ENCODE results near the gene GATA6. TPM values are rescaled to one million over a fixed set of nuclear protein-coding genes. Genes with fewer than 3 reads are reported as not detected.

Gene GATA6
- total and polyA plus RNA-seq, 2 experiments from 2014 or later = 0.08 TPM; not detected in 1

DNA sequence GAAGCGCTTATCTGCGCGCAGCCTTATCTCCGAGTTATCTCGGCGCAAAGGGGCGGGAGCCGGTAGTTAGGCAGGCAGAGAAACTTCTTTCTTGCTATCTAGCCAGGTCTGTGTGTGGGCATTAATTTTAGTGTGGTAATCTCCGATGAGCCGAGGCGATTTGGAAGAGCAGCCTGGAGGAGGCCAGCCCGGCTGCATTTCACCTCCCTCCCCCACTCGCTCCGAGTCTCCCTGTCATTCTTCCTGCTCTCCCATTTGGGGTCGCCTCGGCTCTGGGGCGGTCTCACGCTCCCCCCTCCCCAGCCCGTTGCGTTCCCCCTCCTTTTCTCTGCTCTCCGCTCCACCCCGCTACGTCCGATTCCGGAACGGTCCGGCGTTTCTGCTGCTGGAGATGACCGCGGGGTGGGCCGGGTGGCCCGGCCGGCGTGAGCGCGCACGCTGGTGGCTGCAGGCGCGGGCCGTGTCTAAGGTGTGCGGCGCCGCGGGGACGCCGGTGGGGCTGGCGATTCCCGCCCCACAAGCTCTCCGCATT lies 566 bp downstream of the GATA6 start:
- Histone ChIP-seq H3K9me2 (ENCODE audit: insufficient read depth) (no peaks in the 10 kb centered on the region), H3K27ac (ENCODE audit: low read depth) (no peak overlapping the region), H3K4me3 (peak overlapping the region; percentile 82), H3K4me1 (ENCODE audit: insufficient read depth) (peaks cover 30% of the 10 kb centered on the region), H3K36me3 (ENCODE audit: insufficient read depth) (no peaks in the 10 kb centered on the region), H3K27me3 (ENCODE audit: insufficient read depth) (peaks cover 96% of the 10 kb centered on the region), H3K79me2 (replicated peaks; ENCODE audit: insufficient read depth) (no peaks in the 10 kb centered on the region), H3K4me2 (peak overlapping the region; percentile 99), H2AFZ (peak overlapping the region; percentile 98), H3F3A (replicated peaks; ENCODE audit: low read depth) (peaks cover 15% of the 10 kb centered on the region), H4K20me1 (replicated peaks; ENCODE audit: insufficient read depth) (peaks cover 35% of the 10 kb centered on the region)
- DNase-seq (ENCODE audit: low spot score) (peak; percentile 67), ATAC-seq (peak; percentile 2)
- Mint-ChIP-seq H3K4me3 (peak overlapping the region; percentile 81), H3K9me3 (peaks cover 14% of the 10 kb centered on the region; the same call in 2 of the 3 replicates), H3K27ac (no peak overlapping the region), H3K4me1 (peaks cover 32% of the 10 kb centered on the region), H3K36me3 (ENCODE audit: low read depth) (no peaks in the 10 kb centered on the region), H3K27me3 (ENCODE audit: insufficient read depth, low read depth, poor library complexity) (peaks cover 91% of the 10 kb centered on the region)
- TF ChIP-seq EZH2 (IDR thresholded peaks at IDR 0.05; ENCODE audit: low read depth, unreplicated experiment) (peak; percentile 96), CREB1 (CRISPR knock-in tag; IDR thresholded peaks at IDR 0.05; ENCODE audit: low read depth) (no peak), STAT1 (IDR thresholded peaks at IDR 0.05; ENCODE audit: unreplicated experiment) (no peak), POLR2AphosphoS5 (IDR thresholded peaks at IDR 0.05; ENCODE audit: low read depth) (no peak), NANOG (IDR thresholded peaks at IDR 0.05; ENCODE audit: borderline replicate concordance) (no peak), JUNB (IDR thresholded peaks at IDR 0.05; ENCODE audit: unreplicated experiment) (no peak), CTCF (conservative IDR thresholded peaks at IDR 0.05; ENCODE audit: low read depth in 2 of 2) (no peak)
- TF ChIP-seq, protein P1, sequence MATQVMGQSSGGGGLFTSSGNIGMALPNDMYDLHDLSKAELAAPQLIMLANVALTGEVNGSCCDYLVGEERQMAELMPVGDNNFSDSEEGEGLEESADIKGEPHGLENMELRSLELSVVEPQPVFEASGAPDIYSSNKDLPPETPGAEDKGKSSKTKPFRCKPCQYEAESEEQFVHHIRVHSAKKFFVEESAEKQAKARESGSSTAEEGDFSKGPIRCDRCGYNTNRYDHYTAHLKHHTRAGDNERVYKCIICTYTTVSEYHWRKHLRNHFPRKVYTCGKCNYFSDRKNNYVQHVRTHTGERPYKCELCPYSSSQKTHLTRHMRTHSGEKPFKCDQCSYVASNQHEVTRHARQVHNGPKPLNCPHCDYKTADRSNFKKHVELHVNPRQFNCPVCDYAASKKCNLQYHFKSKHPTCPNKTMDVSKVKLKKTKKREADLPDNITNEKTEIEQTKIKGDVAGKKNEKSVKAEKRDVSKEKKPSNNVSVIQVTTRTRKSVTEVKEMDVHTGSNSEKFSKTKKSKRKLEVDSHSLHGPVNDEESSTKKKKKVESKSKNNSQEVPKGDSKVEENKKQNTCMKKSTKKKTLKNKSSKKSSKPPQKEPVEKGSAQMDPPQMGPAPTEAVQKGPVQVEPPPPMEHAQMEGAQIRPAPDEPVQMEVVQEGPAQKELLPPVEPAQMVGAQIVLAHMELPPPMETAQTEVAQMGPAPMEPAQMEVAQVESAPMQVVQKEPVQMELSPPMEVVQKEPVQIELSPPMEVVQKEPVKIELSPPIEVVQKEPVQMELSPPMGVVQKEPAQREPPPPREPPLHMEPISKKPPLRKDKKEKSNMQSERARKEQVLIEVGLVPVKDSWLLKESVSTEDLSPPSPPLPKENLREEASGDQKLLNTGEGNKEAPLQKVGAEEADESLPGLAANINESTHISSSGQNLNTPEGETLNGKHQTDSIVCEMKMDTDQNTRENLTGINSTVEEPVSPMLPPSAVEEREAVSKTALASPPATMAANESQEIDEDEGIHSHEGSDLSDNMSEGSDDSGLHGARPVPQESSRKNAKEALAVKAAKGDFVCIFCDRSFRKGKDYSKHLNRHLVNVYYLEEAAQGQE (IDR thresholded peaks at IDR 0.05; ENCODE audit: unreplicated experiment) = no peak

- H3F3A ChIP-seq (replicated peaks; ENCODE audit: low read depth) = peaks cover 15% of the 10 kb centered on the region
- H3K4me1 Mint-ChIP-seq = peaks cover 29% of the 10 kb centered on the region
- H3K27ac Mint-ChIP-seq = no peak overlapping the region
- peak overlapping the region; percentile 98 for H2AFZ ChIP-seq
- H3K4me1 ChIP-seq (ENCODE audit: insufficient read depth) = peaks cover 33% of the 10 kb centered on the region
- peak overlapping the region; percentile 99 for H3K4me2 ChIP-seq
- DNase-seq (ENCODE audit: low spot score) (peak; percentile 51), ATAC-seq (peak; percentile 1)
- peaks cover 92% of the 10 kb centered on the region for H3K27me3 Mint-ChIP-seq (ENCODE audit: insufficient read depth, low read depth, poor library complexity)
- no peaks in the 10 kb centered on the region for H3K36me3 Mint-ChIP-seq (ENCODE audit: low read depth)
- no peaks in the 10 kb centered on the region for H3K79me2 ChIP-seq (replicated peaks; ENCODE audit: insufficient read depth)
- no peaks in the 10 kb centered on the region for H3K9me2 ChIP-seq (ENCODE audit: insufficient read depth)
- H3K27me3 ChIP-seq (ENCODE audit: insufficient read depth) = peaks cover 96% of the 10 kb centered on the region
- peaks cover 11% of the 10 kb centered on the region; the same call in 2 of the 3 replicates for H3K9me3 Mint-ChIP-seq
- peak overlapping the region; percentile 82 for H3K4me3 ChIP-seq
- H3K36me3 ChIP-seq (ENCODE audit: insufficient read depth) = no peaks in the 10 kb centered on the region
- H4K20me1 ChIP-seq (replicated peaks; ENCODE audit: insufficient read depth) = peaks cover 40% of the 10 kb centered on the region
- H3K27ac ChIP-seq (ENCODE audit: low read depth) = no peak overlapping the region
- H3K4me3 Mint-ChIP-seq = peak overlapping the region; percentile 81
- TF ChIP-seq EZH2 (IDR thresholded peaks at IDR 0.05; ENCODE audit: low read depth, unreplicated experiment) (peak; percentile 88), POLR2AphosphoS5 (IDR thresholded peaks at IDR 0.05; ENCODE audit: low read depth) (no peak), JUNB (IDR thresholded peaks at IDR 0.05; ENCODE audit: unreplicated experiment) (no peak)
Measured at GRCh38 chr18:22170421-22171257, 1.2 kb downstream of the GATA6 start.
